Astrocyte of the spinal cord (primary cell): ENCODE data around the gene ACSM4.

Source experiments
- DNase-seq: peaks from one replicate; pipeline ENCODE4 v3.0.0; 2011; ENCODE audit warnings: low read depth, low spot score
- H3K4me3 ChIP-seq: 2 replicates; pipeline ENCODE4 v1.5.1; 2011; ENCODE audit warnings: low read depth, mild to moderate bottlenecking, low read length, moderate library complexity
- in situ Hi-C: cut with HindIII; loops from 2 replicates; pipeline ENCODE4 v1.10.0; 2017; ENCODE audit warnings: low sequenced_read_pairs
- TF ChIP-seq, protein P1 (sequence below): IDR thresholded peaks from 2 replicates; pipeline ENCODE4 v1.5.1; 2012; ENCODE audit warnings: low read depth, mild to moderate bottlenecking, low read length, inconsistent platforms

ACSM4 gene

DNA sequence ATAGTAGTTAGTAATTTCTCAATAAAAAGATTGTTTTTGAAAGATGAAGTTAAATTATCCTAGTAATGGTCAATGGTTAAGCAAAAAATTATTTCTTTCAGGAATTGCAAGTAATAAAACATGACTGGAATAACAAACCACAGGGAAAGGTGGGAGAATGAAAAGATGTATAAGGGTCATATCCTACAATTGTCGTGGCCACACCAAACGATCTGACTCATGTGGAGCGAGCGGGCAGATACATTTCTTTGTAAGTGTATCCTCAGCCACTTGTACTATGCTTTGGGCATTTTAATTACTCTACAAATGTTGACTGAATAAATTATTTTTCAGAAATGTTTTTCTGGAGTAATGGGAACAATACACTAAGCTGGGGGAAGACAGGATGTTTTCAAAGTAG lies 45.5 kb downstream of the ACSM4 start:
- TF ChIP-seq, protein P1, sequence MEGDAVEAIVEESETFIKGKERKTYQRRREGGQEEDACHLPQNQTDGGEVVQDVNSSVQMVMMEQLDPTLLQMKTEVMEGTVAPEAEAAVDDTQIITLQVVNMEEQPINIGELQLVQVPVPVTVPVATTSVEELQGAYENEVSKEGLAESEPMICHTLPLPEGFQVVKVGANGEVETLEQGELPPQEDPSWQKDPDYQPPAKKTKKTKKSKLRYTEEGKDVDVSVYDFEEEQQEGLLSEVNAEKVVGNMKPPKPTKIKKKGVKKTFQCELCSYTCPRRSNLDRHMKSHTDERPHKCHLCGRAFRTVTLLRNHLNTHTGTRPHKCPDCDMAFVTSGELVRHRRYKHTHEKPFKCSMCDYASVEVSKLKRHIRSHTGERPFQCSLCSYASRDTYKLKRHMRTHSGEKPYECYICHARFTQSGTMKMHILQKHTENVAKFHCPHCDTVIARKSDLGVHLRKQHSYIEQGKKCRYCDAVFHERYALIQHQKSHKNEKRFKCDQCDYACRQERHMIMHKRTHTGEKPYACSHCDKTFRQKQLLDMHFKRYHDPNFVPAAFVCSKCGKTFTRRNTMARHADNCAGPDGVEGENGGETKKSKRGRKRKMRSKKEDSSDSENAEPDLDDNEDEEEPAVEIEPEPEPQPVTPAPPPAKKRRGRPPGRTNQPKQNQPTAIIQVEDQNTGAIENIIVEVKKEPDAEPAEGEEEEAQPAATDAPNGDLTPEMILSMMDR = no peak
- in situ Hi-C loops = no loop called here
- DNase-seq = no peak

DNA sequence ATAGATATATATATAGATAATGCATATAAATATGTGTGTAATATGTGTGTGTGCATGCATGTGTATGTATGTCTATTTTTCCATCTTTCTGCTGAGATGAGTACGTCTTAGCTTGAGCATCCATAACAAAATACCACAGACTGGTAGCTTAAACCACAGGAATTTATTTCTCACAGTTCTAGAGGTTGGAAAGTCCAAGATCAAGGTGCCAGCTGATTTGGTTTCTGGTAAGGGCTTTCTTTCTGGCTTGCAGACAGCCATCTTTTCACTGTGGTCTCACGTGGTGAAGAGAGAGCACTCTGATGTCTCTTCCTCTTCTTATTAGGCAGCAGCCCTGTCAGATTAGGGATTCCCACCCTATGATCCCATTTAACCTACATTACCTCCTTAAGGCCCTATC lies 47.3 kb downstream of the ACSM4 start:
- TF ChIP-seq, protein P1 = no peak
- no peak overlapping the region for H3K4me3 ChIP-seq
- in situ Hi-C loops = no loop called here
- DNase-seq = no peak

More for the DNA sequence above, 45.5 kb downstream of the ACSM4 start:
- H3K4me3 ChIP-seq = no peak overlapping the region

DNA sequence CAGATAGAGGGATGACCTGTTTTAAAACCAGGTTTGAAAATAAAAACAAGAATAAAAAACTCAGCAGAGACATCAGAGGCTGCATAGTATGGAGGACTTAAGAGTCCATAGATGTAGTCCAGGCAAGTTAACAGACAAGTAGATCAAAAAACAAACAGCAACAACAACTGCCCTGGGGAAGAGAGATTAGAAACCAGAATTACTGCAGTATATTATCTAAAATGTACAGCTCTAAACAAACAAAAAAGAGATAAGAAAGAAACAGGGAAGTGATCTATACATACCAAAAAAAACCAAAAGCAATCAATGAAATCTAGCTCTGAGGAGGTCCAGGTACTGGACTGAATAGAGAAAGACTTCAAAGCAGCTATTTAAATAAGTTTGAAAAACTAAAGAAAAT lies 48.8 kb downstream of the ACSM4 start:
- no peak for DNase-seq

DNA sequence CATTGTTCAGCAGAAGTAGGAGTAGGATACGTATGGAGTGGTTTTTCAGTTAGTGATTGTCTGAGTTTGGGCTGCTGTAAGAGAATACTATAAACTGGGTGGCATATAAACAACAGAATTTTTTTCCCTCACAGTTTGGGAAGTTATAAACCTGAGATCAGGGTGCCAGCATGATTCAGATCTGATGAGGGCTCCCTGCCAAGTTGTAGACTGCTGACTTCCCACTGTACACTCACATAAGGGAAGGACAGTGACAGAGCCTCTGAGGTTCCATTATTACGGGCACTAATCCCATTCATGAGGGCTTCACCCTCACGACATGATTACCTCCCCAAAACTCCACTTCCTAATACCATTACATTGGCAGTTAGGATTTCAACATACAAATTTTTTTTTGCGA lies 50.7 kb downstream of the ACSM4 start:
- TF ChIP-seq, protein P1 = no peak
- in situ Hi-C loops = no loop called here
- no peak overlapping the region for H3K4me3 ChIP-seq
- no peak for DNase-seq

More for the DNA sequence above, 48.8 kb downstream of the ACSM4 start:
- TF ChIP-seq, protein P1 = no peak
- no peak overlapping the region for H3K4me3 ChIP-seq
- in situ Hi-C loops = no loop called here

- no peak for DNase-seq
- in situ Hi-C loops = no loop called here
- no peak overlapping the region for H3K4me3 ChIP-seq
- TF ChIP-seq, protein P1 = no peak
Observed at GRCh38 chr12:7361265-7361664, 57.4 kb downstream of the ACSM4 start.

DNA sequence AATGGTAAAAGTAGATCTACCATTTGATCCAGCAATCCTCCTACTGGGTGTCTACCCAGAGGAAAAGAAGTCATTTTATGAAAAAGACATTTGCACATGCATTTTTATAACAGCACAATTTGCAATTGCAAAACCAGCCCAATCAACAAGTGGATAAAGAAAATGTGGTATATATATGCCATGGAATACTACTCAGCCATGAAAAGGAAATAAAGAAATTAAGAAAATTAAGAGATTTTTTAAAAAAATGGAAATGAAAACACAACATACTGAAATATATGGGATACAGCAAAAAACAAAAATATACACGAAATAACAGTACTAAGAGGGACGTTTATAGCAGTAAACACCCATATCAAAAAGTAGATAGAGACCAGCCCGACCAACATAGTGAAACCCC lies 58.9 kb downstream of the ACSM4 start:
- H3K4me3 ChIP-seq = no peak overlapping the region
- no peak for DNase-seq
- TF ChIP-seq, protein P1 = no peak
- in situ Hi-C loops = no loop called here

- no peak for DNase-seq
- no peak overlapping the region for H3K4me3 ChIP-seq
- TF ChIP-seq, protein P1 = no peak
- in situ Hi-C loops = no loop called here
Observed at GRCh38 chr12:7369274-7369729, 65.4 kb downstream of the ACSM4 start.
